ENCODE results near the gene LIX1L. TPM values are rescaled to one million over a fixed set of nuclear protein-coding genes. Genes with fewer than 3 reads are reported as not detected.

The LIX1L gene
- total and polyA plus RNA-seq, 7 donors, result 1.4 to 42.5 (median 26.9) TPM

GRCh38 chr1:145959957-145960467, 2.2 kb upstream of the LIX1L start:
- intact Hi-C loops (cut with DNase I), result loop anchor here (2.0 to 5.0 kb wide), 3 partner anchors 33 to 103 kb away; partner anchors contain the start of genes PIAS3, RBM8A and TXNIP
- Histone ChIP-seq H3K4me3 (peak overlapping the region; percentile 43 to 63 (median 60)), H3K9me3 (no peaks in the 10 kb centered on the region), H3K36me3 (no peaks in the 10 kb centered on the region), H3K27me3 (no peaks in the 10 kb centered on the region), H3K4me1 (peaks cover 0 to 79% (median 63%) of the 10 kb centered on the region in 4 donors), H3K27ac (peak overlapping the region; percentile 95 to 100 (median 96))
- 7 to 17% methylated on average over 12 of the region's 12 CpGs for WGBS, 2 donors
- no peak for TF ChIP-seq CTCF (IDR thresholded peaks at IDR 0.05)
- TF ChIP-seq EP300 (IDR thresholded peaks at IDR 0.05), result no peak
- TF ChIP-seq POLR2A (IDR thresholded peaks at IDR 0.05), result no peak
- TF ChIP-seq POLR2AphosphoS5 (IDR thresholded peaks at IDR 0.05), result no peak
- no peak for DNase-seq

GRCh38 chr1:145959333-145959732, 1.5 kb upstream of the LIX1L start:
- DNase-seq, result no peak
- Histone ChIP-seq H3K9me3 (no peaks in the 10 kb centered on the region), H3K36me3 (no peaks in the 10 kb centered on the region), H3K4me1 (peaks cover 0 to 84% (median 70%) of the 10 kb centered on the region in 4 donors), H3K4me3 (no peak overlapping the region), H3K27me3 (no peaks in the 10 kb centered on the region), H3K27ac (peak overlapping the region; percentile 95 to 100 (median 96))
- TF ChIP-seq CTCF (IDR thresholded peaks at IDR 0.05), result no peak
- no peak for TF ChIP-seq EP300 (IDR thresholded peaks at IDR 0.05)
- no peak for TF ChIP-seq POLR2AphosphoS5 (IDR thresholded peaks at IDR 0.05)
- TF ChIP-seq POLR2A (IDR thresholded peaks at IDR 0.05), result no peak
- intact Hi-C loops (cut with DNase I), result loop anchor here (5.0 kb wide), 1 partner anchor 102 kb away; the partner anchor contains the start of gene PIAS3

- H3K27me3 ChIP-seq, result no peaks in the 10 kb centered on the region
- H3K9me3 ChIP-seq, result no peaks in the 10 kb centered on the region
- H3K27ac ChIP-seq, result peak overlapping the region; percentile 95 to 100 (median 96)
- TF ChIP-seq CTCF (IDR thresholded peaks at IDR 0.05) (no peak), POLR2AphosphoS5 (IDR thresholded peaks at IDR 0.05) (no peak), POLR2A (IDR thresholded peaks at IDR 0.05) (no peak), EP300 (IDR thresholded peaks at IDR 0.05) (no peak)
- no peaks in the 10 kb centered on the region for H3K36me3 ChIP-seq
- peaks cover 0 to 85% (median 72%) of the 10 kb centered on the region in 4 donors for H3K4me1 ChIP-seq
- no peak for DNase-seq
- intact Hi-C loops (cut with DNase I), result loop anchor here (5.0 kb wide), 1 partner anchor 101 kb away; the partner anchor contains the start of gene PIAS3
- H3K4me3 ChIP-seq, result no peak overlapping the region
Observed at GRCh38 chr1:145958734-145959133, 917 bp upstream of the LIX1L start.

GRCh38 chr1:145956781-145957442, 905 bp downstream of the LIX1L start:
- WGBS, 2 donors, result 12 to 34% methylated on average over 3 of the region's 3 CpGs
- TF ChIP-seq CTCF (IDR thresholded peaks at IDR 0.05), result no peak
- TF ChIP-seq EP300 (IDR thresholded peaks at IDR 0.05), result peak in 1 of 4 donors; percentile 25
- TF ChIP-seq POLR2AphosphoS5 (IDR thresholded peaks at IDR 0.05), result peak in 3 of 4 donors; percentile 21 to 62 (median 59)
- Histone ChIP-seq H3K9me3 (no peaks in the 10 kb centered on the region), H3K27ac (peak overlapping the region; percentile 95 to 100 (median 96)), H3K4me3 (peak overlapping the region; percentile 62 to 95 (median 74)), H3K36me3 (peaks cover 0 to 10% (median 0%) of the 10 kb centered on the region in 4 donors), H3K4me1 (peaks cover 0 to 84% (median 68%) of the 10 kb centered on the region in 4 donors), H3K27me3 (no peaks in the 10 kb centered on the region)
- peak; percentile 84 for DNase-seq
- intact Hi-C loops (cut with DNase I), result loop anchor here (5.0 kb wide), 1 partner anchor 100 kb away; the partner anchor contains the start of gene PIAS3
